OCI-LY1 (cell line): ENCODE measurements around the gene IFT88.
A peak's percentile ranks its signal among the peaks of the same experiment; 100 is the strongest.

Experiments used
- EZH2 ChIP-seq: fragments of 200-600 bp; sonication (generic), shearing (Covaris generic); IDR thresholded peaks from 2 replicates; pipeline ENCODE4 v1.8.0; 2017; ENCODE audit warnings: borderline replicate concordance, mixed run types, mild to moderate bottlenecking, antibody characterized with exemption, low read length, moderate library complexity, mixed read lengths
- TF ChIP-seq, protein P1 (sequence below): fragments of 200-600 bp; sonication (generic), shearing (Covaris generic); IDR thresholded peaks from 2 replicates; pipeline ENCODE4 v1.5.1; 2017; ENCODE audit warnings: mild to moderate bottlenecking, antibody characterized with exemption, low read length, moderate library complexity, mixed read lengths

DNA sequence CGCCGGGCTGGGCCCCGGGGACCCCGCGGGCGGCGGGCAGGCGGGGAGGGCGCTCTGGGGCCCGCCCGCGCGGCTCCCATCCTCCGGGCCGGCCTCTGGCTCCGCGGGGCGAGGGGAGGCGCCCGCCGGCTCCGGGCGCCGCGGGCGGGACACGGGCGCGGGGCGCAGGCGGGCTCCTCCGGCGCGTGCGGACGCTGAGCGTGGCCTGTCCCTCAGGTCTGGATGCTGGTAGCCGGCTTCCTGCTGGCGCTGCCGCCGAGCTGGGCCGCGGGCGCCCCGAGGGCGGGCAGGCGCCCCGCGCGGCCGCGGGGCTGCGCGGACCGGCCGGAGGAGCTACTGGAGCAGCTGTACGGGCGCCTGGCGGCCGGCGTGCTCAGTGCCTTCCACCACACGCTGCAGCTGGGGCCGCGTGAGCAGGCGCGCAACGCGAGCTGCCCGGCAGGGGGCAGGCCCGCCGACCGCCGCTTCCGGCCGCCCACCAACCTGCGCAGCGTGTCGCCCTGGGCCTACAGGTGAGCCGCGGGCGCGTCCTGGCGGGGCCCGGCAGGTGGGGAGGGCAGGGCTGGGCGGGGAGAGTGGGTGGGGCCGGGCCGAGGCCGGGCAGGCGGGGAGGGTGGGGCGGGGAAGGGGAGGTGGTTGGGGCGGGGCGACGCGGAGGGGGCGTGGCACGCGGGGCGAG is 137.0 kb downstream of the IFT88 start:
- TF ChIP-seq, protein P1, sequence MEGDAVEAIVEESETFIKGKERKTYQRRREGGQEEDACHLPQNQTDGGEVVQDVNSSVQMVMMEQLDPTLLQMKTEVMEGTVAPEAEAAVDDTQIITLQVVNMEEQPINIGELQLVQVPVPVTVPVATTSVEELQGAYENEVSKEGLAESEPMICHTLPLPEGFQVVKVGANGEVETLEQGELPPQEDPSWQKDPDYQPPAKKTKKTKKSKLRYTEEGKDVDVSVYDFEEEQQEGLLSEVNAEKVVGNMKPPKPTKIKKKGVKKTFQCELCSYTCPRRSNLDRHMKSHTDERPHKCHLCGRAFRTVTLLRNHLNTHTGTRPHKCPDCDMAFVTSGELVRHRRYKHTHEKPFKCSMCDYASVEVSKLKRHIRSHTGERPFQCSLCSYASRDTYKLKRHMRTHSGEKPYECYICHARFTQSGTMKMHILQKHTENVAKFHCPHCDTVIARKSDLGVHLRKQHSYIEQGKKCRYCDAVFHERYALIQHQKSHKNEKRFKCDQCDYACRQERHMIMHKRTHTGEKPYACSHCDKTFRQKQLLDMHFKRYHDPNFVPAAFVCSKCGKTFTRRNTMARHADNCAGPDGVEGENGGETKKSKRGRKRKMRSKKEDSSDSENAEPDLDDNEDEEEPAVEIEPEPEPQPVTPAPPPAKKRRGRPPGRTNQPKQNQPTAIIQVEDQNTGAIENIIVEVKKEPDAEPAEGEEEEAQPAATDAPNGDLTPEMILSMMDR, result peak; percentile 38
- TF ChIP-seq EZH2, result no peak
